Muscle layer of colon (tissue), 2 donors: ENCODE measurements around the gene APOC3.

ENCODE experiments used
- H3K27ac ChIP-seq: one replicate; pipeline ENCODE4 v1.7.0; 2013; ENCODE audit warnings: low read depth, mild to moderate bottlenecking, low read length, moderate library complexity
- H3K27me3 ChIP-seq, 2 donors: one replicate each; pipeline ENCODE4 v1.7.0; 2013; ENCODE audit warnings: low read length in 2 of 2, mild to moderate bottlenecking in 2 of 2; ENCODE audit not compliant: insufficient read depth in 2 of 2, control insufficient read depth in 1 of 2
- H3K36me3 ChIP-seq: one replicate; pipeline ENCODE4 v1.7.0; 2013; ENCODE audit warnings: mild to moderate bottlenecking, low read length; ENCODE audit not compliant: insufficient read depth
- H3K4me1 ChIP-seq: one replicate; pipeline ENCODE4 v1.7.0; 2013; ENCODE audit warnings: mild to moderate bottlenecking, low read length; ENCODE audit not compliant: insufficient read depth
- H3K4me3 ChIP-seq, 2 donors: one replicate each; pipeline ENCODE4 v1.7.0; 2013; ENCODE audit warnings: low read length in 2 of 2, low read depth in 1 of 2, mild to moderate bottlenecking in 1 of 2, moderate library complexity in 1 of 2
- H3K9ac ChIP-seq: one replicate; pipeline ENCODE4 v1.7.0; 2013; ENCODE audit warnings: low read length
- H3K9me3 ChIP-seq: one replicate; pipeline ENCODE4 v1.7.0; 2013; ENCODE audit warnings: mild to moderate bottlenecking, low read length
- donor health status: abdominal sarcoma.
- donor health status: Adenocarcinoma of cecum.

APOC3 gene

GRCh38 chr11:116825434-116825833 lies 4.3 kb upstream of the APOC3 start:
- Histone ChIP-seq H3K27ac (no peak overlapping the region), H3K36me3 (no peaks in the 10 kb centered on the region), H3K4me3 (no peak overlapping the region), H3K9ac (no peak overlapping the region), H3K27me3 (no peaks in the 10 kb centered on the region), H3K4me1 (no peaks in the 10 kb centered on the region), H3K9me3 (no peaks in the 10 kb centered on the region)

- Histone ChIP-seq H3K27ac (no peak overlapping the region), H3K4me1 (no peaks in the 10 kb centered on the region), H3K4me3 (no peak overlapping the region), H3K36me3 (no peaks in the 10 kb centered on the region), H3K27me3 (no peaks in the 10 kb centered on the region), H3K9me3 (no peaks in the 10 kb centered on the region), H3K9ac (no peak overlapping the region)
Observed at GRCh38 chr11:116825854-116826750, 3.6 kb upstream of the APOC3 start.

- no peak overlapping the region for H3K9ac ChIP-seq
- no peak overlapping the region for H3K4me3 ChIP-seq
- H3K27me3 ChIP-seq, result no peaks in the 10 kb centered on the region
- H3K27ac ChIP-seq, result no peak overlapping the region
- H3K4me1 ChIP-seq, result no peaks in the 10 kb centered on the region
- no peaks in the 10 kb centered on the region for H3K36me3 ChIP-seq
- no peaks in the 10 kb centered on the region for H3K9me3 ChIP-seq
Observed at GRCh38 chr11:116826751-116827431, 2.8 kb upstream of the APOC3 start.

GRCh38 chr11:116827461-116827860 lies 2.2 kb upstream of the APOC3 start:
- Histone ChIP-seq H3K4me3 (no peak overlapping the region), H3K4me1 (no peaks in the 10 kb centered on the region), H3K27me3 (no peaks in the 10 kb centered on the region)

GRCh38 chr11:116828632-116829524 lies 829 bp upstream of the APOC3 start:
- H3K9ac ChIP-seq, result no peak overlapping the region
- no peaks in the 10 kb centered on the region for H3K27me3 ChIP-seq
- no peaks in the 10 kb centered on the region for H3K4me1 ChIP-seq
- no peaks in the 10 kb centered on the region for H3K36me3 ChIP-seq
- no peak overlapping the region for H3K4me3 ChIP-seq
- H3K9me3 ChIP-seq, result no peaks in the 10 kb centered on the region
- no peak overlapping the region for H3K27ac ChIP-seq

More at GRCh38 chr11:116827461-116827860, 2.2 kb upstream of the APOC3 start:
- H3K9me3 ChIP-seq, result no peaks in the 10 kb centered on the region
- no peak overlapping the region for H3K27ac ChIP-seq
- no peaks in the 10 kb centered on the region for H3K36me3 ChIP-seq
- no peak overlapping the region for H3K9ac ChIP-seq

GRCh38 chr11:116830184-116830912 lies 641 bp downstream of the APOC3 start:
- Histone ChIP-seq H3K27ac (no peak overlapping the region), H3K4me1 (peaks cover 4% of the 10 kb centered on the region), H3K9me3 (no peaks in the 10 kb centered on the region), H3K4me3 (no peak overlapping the region), H3K36me3 (no peaks in the 10 kb centered on the region), H3K9ac (no peak overlapping the region), H3K27me3 (no peaks in the 10 kb centered on the region)

- H3K9me3 ChIP-seq, result no peaks in the 10 kb centered on the region
Observed at GRCh38 chr11:116831790-116832349, 2.2 kb downstream of the APOC3 start.

GRCh38 chr11:116832350-116833290 lies 2.9 kb downstream of the APOC3 start:
- Histone ChIP-seq H3K27me3 (no peaks in the 10 kb centered on the region), H3K27ac (no peak overlapping the region), H3K9ac (no peak overlapping the region), H3K4me1 (peaks cover 6% of the 10 kb centered on the region), H3K4me3 (no peak overlapping the region), H3K9me3 (no peaks in the 10 kb centered on the region), H3K36me3 (no peaks in the 10 kb centered on the region)

More at GRCh38 chr11:116831790-116832349, 2.2 kb downstream of the APOC3 start:
- Histone ChIP-seq H3K27me3 (no peaks in the 10 kb centered on the region), H3K27ac (no peak overlapping the region), H3K4me1 (peaks cover 6% of the 10 kb centered on the region), H3K36me3 (no peaks in the 10 kb centered on the region), H3K4me3 (no peak overlapping the region), H3K9ac (no peak overlapping the region)

GRCh38 chr11:116833491-116833815 lies 3.7 kb downstream of the APOC3 start:
- no peak overlapping the region for H3K4me3 ChIP-seq

More at GRCh38 chr11:116833491-116833815, 3.7 kb downstream of the APOC3 start:
- H3K9ac ChIP-seq, result no peak overlapping the region
- no peaks in the 10 kb centered on the region for H3K27me3 ChIP-seq
- H3K27ac ChIP-seq, result no peak overlapping the region
- H3K4me1 ChIP-seq, result peaks cover 6% of the 10 kb centered on the region
- no peaks in the 10 kb centered on the region for H3K9me3 ChIP-seq
- H3K36me3 ChIP-seq, result no peaks in the 10 kb centered on the region
